GM11168 (cell line): ENCODE data around the gene RPTOR.

ENCODE experiments used
- in situ Hi-C: fragments of 300-500 bp; cut with MboI; formaldehyde crosslinking; loops from one replicate; pipeline ENCODE4 v1.12.0; 2022; ENCODE audit warnings: low sequenced_read_pairs; ENCODE audit not compliant: unreplicated experiment

Gene RPTOR

GRCh38 chr17:80921741-80922579 is 377.3 kb downstream of the RPTOR start:
- in situ Hi-C loops: no loop called here

GRCh38 chr17:80922580-80923160 is 378.0 kb downstream of the RPTOR start:
- in situ Hi-C loops: no loop called here

- in situ Hi-C loops: no loop called here
Measured at GRCh38 chr17:80923211-80924110, 378.8 kb downstream of the RPTOR start.

DNA sequence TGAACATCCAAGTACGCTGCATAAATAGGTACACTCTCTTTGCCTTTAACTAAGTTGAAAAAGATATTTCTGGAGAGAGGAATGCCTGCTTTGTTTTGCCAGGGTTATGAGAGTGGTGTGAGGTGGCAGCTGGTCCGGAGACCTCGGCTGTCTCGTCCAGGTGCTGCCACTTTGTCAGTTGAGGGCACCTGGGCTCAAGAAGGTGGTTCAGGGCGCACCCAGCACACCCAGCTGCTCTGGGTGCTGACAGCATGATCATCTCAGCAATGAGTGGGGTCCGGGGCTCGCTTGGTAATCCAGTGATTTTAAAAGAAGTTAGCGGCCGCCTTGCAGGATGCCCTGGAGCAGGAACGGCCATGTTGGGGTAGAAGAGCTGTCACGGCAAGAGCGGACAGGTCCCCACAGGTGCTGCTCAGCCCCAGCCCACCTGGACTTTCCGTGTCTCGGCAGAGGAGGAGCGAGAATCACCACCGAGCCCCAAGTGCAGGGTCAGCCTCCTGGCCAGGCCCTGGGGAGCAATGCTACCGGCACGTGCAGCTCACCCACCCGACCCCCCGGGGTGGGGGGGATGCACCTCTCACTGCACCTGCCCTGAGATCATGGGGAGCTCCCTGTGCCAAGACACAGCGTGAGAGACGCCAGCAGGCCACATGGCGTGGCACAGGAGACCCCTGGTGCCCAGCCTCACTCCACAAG is 379.6 kb downstream of the RPTOR start:
- in situ Hi-C loops: no loop called here

DNA sequence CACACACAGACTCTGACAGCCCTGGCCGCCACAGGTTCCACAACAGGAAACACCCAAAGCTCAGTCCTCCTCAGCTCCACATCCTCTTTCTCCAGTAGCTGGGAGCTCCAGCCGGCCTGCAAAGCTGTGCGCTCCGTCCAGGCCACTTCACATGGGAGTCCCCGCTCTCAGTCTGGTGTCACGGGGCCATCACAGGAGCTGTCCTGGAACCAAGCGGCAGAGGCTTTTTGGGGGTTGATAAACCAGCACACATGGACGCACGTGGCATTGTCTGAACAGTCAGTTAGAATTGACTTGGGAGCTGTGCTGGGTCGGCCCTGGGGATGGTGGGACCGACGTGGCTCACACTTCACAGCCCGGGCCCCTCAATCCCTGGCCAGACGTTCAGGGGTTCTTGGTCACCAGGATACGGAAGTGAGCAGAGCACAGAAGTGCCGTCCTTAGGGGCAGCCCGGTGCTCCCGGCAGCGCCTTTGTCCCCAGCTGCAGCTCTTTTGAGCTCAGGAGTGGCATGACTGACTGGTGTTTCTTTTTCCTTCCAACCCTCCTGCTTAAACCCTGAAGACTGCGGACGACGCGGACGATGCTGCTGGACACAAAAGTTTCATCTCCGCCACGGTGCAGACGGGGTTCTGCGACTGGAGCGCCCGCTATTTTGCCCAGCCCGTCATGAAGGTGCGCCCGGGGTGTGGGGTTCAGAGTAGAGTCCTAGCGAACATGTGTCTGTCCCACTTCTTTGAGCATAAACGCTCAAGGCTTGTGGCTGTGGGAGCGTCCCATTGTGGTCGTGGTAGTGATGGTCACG is 380.4 kb downstream of the RPTOR start:
- in situ Hi-C loops: no loop called here

- in situ Hi-C loops: no loop called here
Measured at GRCh38 chr17:80925688-80926335, 381.2 kb downstream of the RPTOR start.

DNA sequence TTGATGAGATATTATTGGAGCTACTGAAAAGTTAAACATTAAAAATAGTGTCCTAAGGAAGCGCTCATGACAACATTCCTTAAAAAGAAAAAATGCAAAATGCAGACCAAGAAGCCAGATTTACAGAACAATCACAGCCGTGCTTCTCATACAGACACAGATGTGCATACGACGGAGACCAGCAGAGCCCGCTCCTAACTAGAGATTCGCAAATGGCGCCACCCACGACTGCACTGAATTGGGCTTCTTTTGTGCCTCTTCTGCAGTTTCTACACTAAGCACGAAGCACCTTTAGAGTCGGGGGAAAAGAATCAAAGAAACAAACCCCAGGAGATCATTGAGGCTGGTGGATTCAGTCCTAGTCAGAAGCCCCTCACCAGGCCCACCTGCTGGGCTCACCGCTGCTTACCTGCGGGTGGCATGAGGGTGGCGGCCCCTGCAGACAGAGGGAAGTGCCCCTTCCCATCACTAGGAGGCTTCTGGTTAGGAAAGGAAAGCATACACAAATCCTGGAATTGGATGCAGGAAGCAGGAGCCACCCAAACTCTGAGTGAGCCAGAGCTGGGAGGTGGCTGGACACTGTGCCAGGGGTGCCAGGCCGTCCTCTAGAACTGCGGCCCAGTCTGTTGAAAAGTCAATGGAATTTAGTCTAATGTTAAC is 382.1 kb downstream of the RPTOR start:
- in situ Hi-C loops: no loop called here

GRCh38 chr17:80927791-80928216 is 383.2 kb downstream of the RPTOR start:
- in situ Hi-C loops: no loop called here

DNA sequence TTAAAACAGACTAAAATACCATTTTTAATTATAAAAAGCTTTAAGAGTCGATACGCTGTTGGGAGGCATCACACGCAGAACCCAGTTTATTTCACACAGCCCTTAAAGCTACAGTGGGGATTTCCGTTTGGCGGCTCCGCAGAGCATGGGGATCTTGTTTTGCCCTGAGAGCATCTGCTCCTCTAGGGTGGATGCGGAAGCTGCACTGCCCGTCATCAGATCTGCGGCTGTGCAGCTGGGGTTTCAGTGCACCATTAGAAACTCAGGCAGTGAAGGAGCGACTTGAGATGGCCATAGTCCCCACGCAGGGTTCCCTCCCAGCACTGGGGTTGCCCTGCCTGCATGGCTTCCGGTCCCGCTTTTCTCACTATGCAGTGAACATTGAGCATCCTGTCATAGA is 384.8 kb downstream of the RPTOR start:
- in situ Hi-C loops: no loop called here

DNA sequence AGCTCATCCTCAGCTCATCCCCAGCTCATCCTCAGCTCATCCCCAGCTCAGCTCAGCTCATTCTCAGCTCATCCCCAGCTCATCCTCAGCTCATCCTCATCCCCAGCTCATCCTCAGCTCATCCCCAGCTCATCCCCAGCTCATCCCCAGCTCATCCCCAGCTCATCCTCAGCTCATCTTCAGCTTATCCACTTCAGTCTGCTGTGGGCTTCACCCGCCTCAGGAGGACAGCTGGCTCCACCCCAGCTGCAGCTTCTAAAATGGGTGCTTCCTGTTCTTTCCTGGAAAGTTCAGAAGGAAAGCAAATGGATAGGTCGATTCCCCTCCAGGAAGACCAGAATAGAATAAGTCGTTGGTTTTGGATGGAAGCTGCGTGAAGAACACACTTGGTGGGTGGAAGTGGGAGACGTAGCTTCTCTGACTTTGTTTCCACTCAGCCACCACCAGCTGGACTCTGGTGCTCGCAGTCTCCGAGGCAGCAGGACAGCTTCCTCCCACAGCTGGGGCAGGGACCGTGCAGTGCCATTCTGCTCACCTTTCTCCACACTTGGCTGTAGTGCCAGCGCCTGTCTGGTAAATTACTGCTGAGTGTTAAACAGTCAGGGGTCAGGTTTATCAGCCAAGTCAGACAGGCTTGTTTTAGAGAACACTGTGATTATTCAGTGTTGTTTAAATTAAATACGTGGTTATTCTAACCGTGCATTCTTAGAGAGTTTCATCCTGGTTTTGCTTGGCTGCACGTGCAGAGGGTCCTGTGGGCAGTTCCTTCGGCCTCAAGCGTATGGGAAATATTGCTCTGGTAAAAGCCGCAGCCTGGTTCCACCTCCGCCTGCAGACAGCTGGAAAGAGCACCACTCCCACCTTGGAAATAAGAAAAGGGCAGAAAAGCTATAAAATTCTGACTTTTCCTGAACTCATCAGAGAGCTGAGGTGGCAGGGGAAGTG is 386.0 kb downstream of the RPTOR start:
- in situ Hi-C loops: no loop called here

DNA sequence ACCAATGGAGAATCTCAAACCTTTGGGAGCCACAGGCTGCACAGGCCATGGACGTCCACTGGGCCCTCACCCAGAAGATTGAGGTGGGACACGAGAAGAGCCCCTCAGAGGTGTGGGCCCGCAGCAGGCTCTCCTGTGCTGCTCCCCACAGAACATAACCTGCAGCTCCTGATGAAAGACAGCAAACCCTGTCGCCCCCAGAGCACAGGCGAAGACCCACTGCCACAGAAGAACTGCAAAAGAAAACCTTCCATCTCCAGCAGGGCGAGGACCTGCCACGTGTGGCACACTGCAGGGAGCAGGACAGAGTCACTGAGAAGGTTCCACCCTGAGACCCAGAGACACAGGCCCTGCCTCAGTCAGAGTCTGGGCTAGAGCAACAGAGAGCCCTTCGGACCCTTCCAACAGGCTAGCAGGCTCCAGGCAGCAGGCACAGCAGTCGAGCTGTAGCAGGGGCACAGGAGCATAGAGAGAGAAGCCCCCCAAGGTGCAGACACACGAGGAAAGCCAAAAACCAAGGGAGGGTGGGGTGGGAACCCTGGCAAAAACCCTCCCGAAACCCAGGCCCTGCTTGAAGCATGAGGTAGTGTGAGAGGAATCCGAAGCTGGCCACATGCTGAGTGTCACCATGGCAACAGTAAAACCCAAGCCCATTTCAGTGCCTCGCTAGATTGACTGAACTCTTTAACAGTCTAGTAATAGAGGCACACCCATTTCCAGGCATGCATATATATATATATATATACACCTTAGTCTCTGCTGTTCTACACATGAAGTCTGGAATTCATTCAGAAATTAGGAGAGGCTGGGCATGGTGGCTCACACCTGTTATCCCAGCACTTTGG is 387.0 kb downstream of the RPTOR start:
- in situ Hi-C loops: no loop called here

DNA sequence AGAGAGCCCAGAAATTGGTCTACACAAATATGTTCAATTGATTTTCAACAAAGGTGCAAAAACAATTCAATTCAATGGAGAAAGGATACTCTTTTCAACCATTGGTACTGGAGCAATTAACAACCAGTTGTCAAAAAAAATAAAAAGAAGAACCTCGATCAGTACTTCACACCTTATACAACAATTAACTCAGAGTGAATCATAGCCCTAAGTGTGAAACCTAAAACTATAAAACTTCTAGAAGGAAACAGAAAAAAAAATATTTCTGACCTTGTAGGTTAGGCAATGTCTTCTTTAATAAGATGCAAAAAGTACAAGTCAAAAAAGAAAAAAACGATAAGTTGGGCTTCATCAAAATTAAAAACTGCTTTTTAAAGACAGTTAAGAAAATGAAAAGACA is 390.9 kb downstream of the RPTOR start:
- in situ Hi-C loops: no loop called here

DNA sequence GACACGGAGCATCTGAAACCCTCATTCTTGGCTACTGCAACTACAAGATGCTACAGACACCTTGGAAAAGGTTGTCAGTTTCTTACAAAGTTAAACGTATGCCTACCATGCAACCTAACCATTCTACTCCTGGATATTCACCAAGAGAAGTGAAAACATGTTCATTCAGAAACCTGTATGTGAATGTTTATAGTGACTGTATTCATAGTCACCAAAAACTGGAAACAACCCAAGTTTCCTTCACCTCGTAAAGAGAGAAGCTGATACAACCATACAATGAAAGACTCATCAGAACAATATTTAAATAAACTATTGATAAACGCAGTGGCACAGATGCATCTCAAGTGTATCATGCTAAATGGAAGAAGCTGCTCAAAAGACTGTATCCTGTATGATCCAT is 391.6 kb downstream of the RPTOR start:
- in situ Hi-C loops: no loop called here

DNA sequence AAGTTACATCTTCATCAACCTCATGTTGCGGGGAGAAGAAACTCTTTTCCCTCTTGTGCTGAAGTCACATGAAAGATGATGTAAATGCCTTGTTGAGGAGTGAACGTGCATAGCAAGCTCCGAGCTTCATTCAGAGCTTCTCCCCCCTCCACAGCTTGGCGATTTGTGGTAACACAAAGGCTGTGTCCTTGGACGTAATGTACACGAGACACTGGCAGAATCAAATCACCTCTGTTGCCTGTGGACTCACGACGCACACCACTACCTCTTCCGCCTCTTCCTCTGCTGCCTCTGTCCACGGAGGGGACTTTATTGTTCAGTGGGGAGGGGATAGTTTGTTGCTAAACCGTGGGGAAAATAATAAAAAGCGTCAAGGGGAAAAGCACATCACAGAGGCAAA is 392.1 kb downstream of the RPTOR start:
- in situ Hi-C loops: no loop called here

DNA sequence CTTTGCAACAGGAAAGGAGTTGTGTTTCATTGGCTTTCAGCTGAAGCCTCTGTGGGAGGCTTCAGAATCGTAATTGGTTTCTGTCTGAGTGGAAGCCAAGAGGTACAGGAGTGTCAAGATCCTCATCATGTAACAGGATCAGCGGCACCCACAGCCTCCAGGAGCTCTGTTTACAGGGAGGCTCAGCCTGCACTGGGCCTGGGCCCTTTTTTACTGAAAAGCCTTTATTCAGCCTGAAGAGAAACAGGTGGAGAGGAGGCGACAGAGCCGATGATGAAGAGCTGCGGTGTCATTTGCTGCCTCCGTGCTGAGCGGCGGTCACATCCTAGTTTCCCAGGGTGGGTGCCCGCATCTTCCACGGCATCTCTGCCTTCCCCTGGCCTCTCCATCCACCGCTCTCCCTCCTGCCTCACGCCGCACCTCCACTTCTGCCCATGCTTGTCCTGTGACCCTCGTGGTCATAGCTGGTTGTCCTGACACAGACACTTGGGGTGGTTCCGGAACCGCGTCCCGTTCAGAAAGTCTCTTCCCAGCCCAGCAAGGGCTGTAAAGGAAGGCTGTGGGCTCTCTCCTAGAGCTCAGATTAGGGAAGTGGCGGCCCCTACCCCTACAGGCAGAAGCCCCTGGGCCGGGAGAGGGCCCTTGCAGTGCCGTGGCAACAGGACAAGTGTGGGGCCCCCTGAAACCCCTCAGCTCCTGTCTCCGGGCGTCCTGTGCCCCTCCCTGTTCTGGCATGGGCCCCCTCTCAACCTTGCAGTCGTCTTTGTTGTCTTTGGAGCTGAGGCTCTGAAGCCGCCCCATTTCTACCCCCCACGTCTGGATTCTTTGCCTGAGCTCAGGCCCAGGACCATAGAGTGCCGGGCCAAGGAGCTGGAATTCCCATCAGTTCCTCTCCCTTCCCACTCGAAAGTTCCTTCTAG is 393.1 kb downstream of the RPTOR start:
- in situ Hi-C loops: no loop called here

GRCh38 chr17:80938556-80938955 is 393.9 kb downstream of the RPTOR start:
- in situ Hi-C loops: no loop called here
